H9 (cell line): ENCODE results near the gene CX3CR1. TPM values are rescaled to one million over a fixed set of nuclear protein-coding genes. Genes with fewer than 3 reads are reported as not detected.

ENCODE experiments used
- DNase-seq: peaks from one replicate; pipeline ENCODE4 v3.0.0-alpha.2; 2017
- H2AFZ ChIP-seq: one replicate; pipeline ENCODE4 v1.6.1; 2013; ENCODE audit warnings: mild to moderate bottlenecking, low read length, control low read depth, moderate library complexity
- H2AK5ac ChIP-seq: 2 replicates; pipeline ENCODE4 v1.6.1; 2013; ENCODE audit warnings: low read length, control low read depth, mixed read lengths; ENCODE audit not compliant: insufficient read length
- H2BK120ac ChIP-seq: one replicate; pipeline ENCODE4 v1.6.1; 2013; ENCODE audit warnings: low read depth, mild to moderate bottlenecking, low read length, control low read depth, inconsistent platforms; ENCODE audit not compliant: poor library complexity, severe bottlenecking
- H2BK12ac ChIP-seq: 2 replicates; pipeline ENCODE4 v1.6.1; 2013; ENCODE audit warnings: low read length, control low read depth, mixed read lengths, low read depth; ENCODE audit not compliant: insufficient read length
- H2BK15ac ChIP-seq: 2 replicates; pipeline ENCODE4 v1.6.1; 2013; ENCODE audit warnings: low read depth, low read length, control low read depth
- H2BK20ac ChIP-seq: one replicate; pipeline ENCODE4 v1.6.1; 2013; ENCODE audit warnings: low read depth, mild to moderate bottlenecking, low read length, control low read depth, inconsistent platforms; ENCODE audit not compliant: poor library complexity, severe bottlenecking
- H2BK5ac ChIP-seq: 2 replicates; pipeline ENCODE4 v1.6.1; 2013; ENCODE audit warnings: low read length, control low read depth, mixed read lengths; ENCODE audit not compliant: insufficient read length
- H3K14ac ChIP-seq: 2 replicates; pipeline ENCODE4 v1.6.1; 2013; ENCODE audit warnings: low read length, control low read depth; ENCODE audit not compliant: insufficient read depth
- H3K18ac ChIP-seq: 2 replicates; pipeline ENCODE4 v1.6.1; 2013; ENCODE audit warnings: low read depth, mild to moderate bottlenecking, mixed read lengths, low read length, control low read depth; ENCODE audit not compliant: insufficient read length
- H3K23ac ChIP-seq: 2 replicates; pipeline ENCODE4 v1.6.1; 2013; ENCODE audit warnings: low read length, control low read depth, mixed read lengths, low read depth; ENCODE audit not compliant: insufficient read length
- H3K23me2 ChIP-seq: 2 replicates; pipeline ENCODE4 v1.6.1; 2013; ENCODE audit warnings: low read depth, mild to moderate bottlenecking, mixed read lengths, low read length, control low read depth; ENCODE audit not compliant: insufficient read length, poor library complexity, severe bottlenecking
- H3K27ac ChIP-seq: 2 replicates; pipeline ENCODE4 v1.5.1; 2013; ENCODE audit warnings: low read length, control low read depth, mixed read lengths, low read depth; ENCODE audit not compliant: insufficient read length
- H3K27me3 ChIP-seq: 2 replicates; pipeline ENCODE4 v1.6.1; 2013; ENCODE audit warnings: low read length, control low read depth, inconsistent platforms; ENCODE audit not compliant: insufficient read depth
- H3K4ac ChIP-seq: 2 replicates; pipeline ENCODE4 v1.6.1; 2013; ENCODE audit warnings: low read depth, mild to moderate bottlenecking, control low read depth, inconsistent platforms, low read length, moderate library complexity
- H3K4me1 ChIP-seq: 2 replicates; pipeline ENCODE4 v1.6.1; 2013; ENCODE audit warnings: low read length, control low read depth, inconsistent platforms; ENCODE audit not compliant: insufficient read depth
- H3K4me2 ChIP-seq: 2 replicates; pipeline ENCODE4 v1.6.1; 2013; ENCODE audit warnings: low read length, control low read depth, mixed read lengths; ENCODE audit not compliant: insufficient read length, insufficient read depth
- H3K56ac ChIP-seq: 2 replicates; pipeline ENCODE4 v1.6.1; 2013; ENCODE audit warnings: low read depth, mild to moderate bottlenecking, mixed read lengths, low read length, control low read depth; ENCODE audit not compliant: insufficient read length
- H3K79me1 ChIP-seq: 2 replicates; pipeline ENCODE4 v1.6.1; 2013; ENCODE audit warnings: low read depth, mild to moderate bottlenecking, moderate library complexity, low read length, control low read depth, inconsistent platforms; ENCODE audit not compliant: insufficient read depth, poor library complexity, severe bottlenecking
- H3K79me2 ChIP-seq: 2 replicates; pipeline ENCODE4 v1.6.1; 2013; ENCODE audit warnings: low read length, control low read depth, inconsistent platforms; ENCODE audit not compliant: insufficient read depth
- H3K9ac ChIP-seq: 2 replicates; pipeline ENCODE4 v1.6.1; 2013; ENCODE audit warnings: low read length, control low read depth, mixed read lengths; ENCODE audit not compliant: insufficient read length; ENCODE audit errors: extremely low read depth
- H3K9me3 ChIP-seq: one replicate; pipeline ENCODE4 v1.6.1; 2013; ENCODE audit warnings: low read depth, low read length, inconsistent platforms; ENCODE audit not compliant: control insufficient read depth
- H3T11ph ChIP-seq: one replicate; pipeline ENCODE4 v1.6.1; 2013; ENCODE audit warnings: mild to moderate bottlenecking, low read length, control low read depth, inconsistent platforms
- H4K20me1 ChIP-seq: one replicate; pipeline ENCODE4 v1.6.1; 2013; ENCODE audit not compliant: control insufficient read depth, insufficient read length, insufficient read depth
- H4K5ac ChIP-seq: 2 replicates; pipeline ENCODE4 v1.6.1; 2013; ENCODE audit warnings: low read depth, mild to moderate bottlenecking, mixed read lengths, low read length, control low read depth; ENCODE audit not compliant: insufficient read length
- H4K8ac ChIP-seq: replicated peaks from 2 replicates; pipeline ENCODE4 v1.6.1; 2013; ENCODE audit warnings: low read length, control low read depth, mixed read lengths, low read depth; ENCODE audit not compliant: insufficient read length
- H4K91ac ChIP-seq: 2 replicates; pipeline ENCODE4 v1.6.1; 2013; ENCODE audit warnings: low read depth, mild to moderate bottlenecking, moderate library complexity, mixed read lengths, low read length, control low read depth; ENCODE audit not compliant: insufficient read length
- H3K27ac Mint-ChIP-seq, 3 experiments: 2 replicates in 2 of 3; 3 replicates in 1 of 3; pipeline ENCODE4 v1.8.0; 2020 to 2021; ENCODE audit warnings: mixed read lengths in 3 of 3, mild to moderate bottlenecking in 1 of 3, moderate library complexity in 1 of 3
- H3K27me3 Mint-ChIP-seq: 2 replicates; pipeline ENCODE4 v1.8.0; 2021; ENCODE audit warnings: low read depth, mild to moderate bottlenecking, moderate library complexity, mixed read lengths
- H3K36me3 Mint-ChIP-seq, 3 experiments: 2 replicates in 2 of 3; 3 replicates in 1 of 3; pipeline ENCODE4 v1.8.0; 2020 to 2021; ENCODE audit warnings: low read depth in 3 of 3, mixed read lengths in 3 of 3; ENCODE audit not compliant: insufficient read depth in 1 of 3
- H3K4me1 Mint-ChIP-seq, 2 experiments: 2 replicates each; pipeline ENCODE4 v1.8.0; 2020; ENCODE audit warnings: mixed read lengths in 2 of 2
- H3K4me3 Mint-ChIP-seq, 2 experiments: 2 replicates in 1 of 2; 3 replicates in 1 of 2; pipeline ENCODE4 v1.8.0; 2020 to 2021; ENCODE audit warnings: mild to moderate bottlenecking in 2 of 2, mixed read lengths in 2 of 2, moderate library complexity in 1 of 2
- H3K9me3 Mint-ChIP-seq, 2 experiments: 2 replicates in 1 of 2; 3 replicates in 1 of 2; pipeline ENCODE4 v1.8.0; 2020; ENCODE audit warnings: mild to moderate bottlenecking in 2 of 2, mixed read lengths in 2 of 2, moderate library complexity in 1 of 2
- CTCF ChIP-seq: fragments of 200-600 bp; sonication (generic); conservative IDR thresholded peaks from 3 replicates; pipeline ENCODE4 v1.8.0; 2021; ENCODE audit warnings: antibody characterized with exemption, mild to moderate bottlenecking
- WGBS: extraction: QIAGEN DNeasy Blood & Tissue Kit; methylation state at CpG from one replicate; pipeline ENCODE4 v1.1.7; 2013; ENCODE audit warnings: missing lambda C conversion rate, low lambda C conversion rate, mixed read lengths; ENCODE audit not compliant: insufficient read length; ENCODE audit errors: extremely low coverage; 5-methylcytosine and 5-hydroxymethylcytosine counted together
- total RNA-seq: library from RNA; stranded (reverse); gene quantifications from 2 replicates; pipeline ENCODE4 v1.2.1, GENCODE V29; 2021

The CX3CR1 gene
- total RNA-seq, 1 experiment from 2014 or later: not detected

DNA sequence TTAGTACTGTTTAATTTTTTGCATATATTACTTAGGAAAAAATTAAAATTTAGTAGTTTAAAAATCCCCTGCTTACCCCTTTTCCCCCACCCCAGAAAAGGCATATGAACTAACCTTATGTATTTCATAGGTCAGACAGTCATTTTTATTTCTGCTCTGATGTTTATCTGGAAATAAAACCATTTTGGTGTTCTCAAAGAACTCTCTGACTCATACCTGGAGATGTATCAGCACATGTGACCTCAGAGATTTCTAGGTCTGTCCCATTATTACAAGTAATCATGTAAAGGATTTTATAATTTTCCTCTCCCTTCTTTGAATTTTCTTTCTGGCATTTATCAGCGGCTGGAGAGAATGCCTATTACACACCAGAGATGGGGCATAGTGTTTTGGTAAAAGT, 35.6 kb upstream of the CX3CR1 start:
- Histone ChIP-seq H4K8ac (no peak overlapping the region), H3K9me3 (no peaks in the 10 kb centered on the region), H3K79me2 (no peaks in the 10 kb centered on the region), H3K27ac (no peak overlapping the region), H2BK15ac (no peak overlapping the region), H3K4ac (no peak overlapping the region), H2BK5ac (no peak overlapping the region), H3K79me1 (no peaks in the 10 kb centered on the region), H4K20me1 (no peaks in the 10 kb centered on the region), H3K23me2 (no peaks in the 10 kb centered on the region), H3K9ac (no peak overlapping the region), H3K27me3 (no peaks in the 10 kb centered on the region), H3K23ac (no peak overlapping the region), H2BK20ac (no peak overlapping the region), H3K18ac (no peak overlapping the region), H3K14ac (no peak overlapping the region), H3K4me2 (no peak overlapping the region), H3K56ac (no peak overlapping the region), H2AFZ (no peak overlapping the region), H4K5ac (no peak overlapping the region), H2BK12ac (no peak overlapping the region), H3T11ph (no peak overlapping the region), H2BK120ac (no peak overlapping the region), H3K4me1 (no peaks in the 10 kb centered on the region), H4K91ac (no peak overlapping the region), H2AK5ac (no peak overlapping the region)
- no peak for DNase-seq
- H3K4me1 Mint-ChIP-seq: peaks cover 0 to 3% of the 10 kb centered on the region in 2 experiments; a peak in 2 of 4 replicates
- WGBS: no CpG with 5 or more reads among the region's 1 CpG
- no peak for TF ChIP-seq CTCF
- peaks cover 29 to 31% of the 10 kb centered on the region in 2 experiments for H3K9me3 Mint-ChIP-seq
- no peaks in the 10 kb centered on the region; the same call in 1 of the 2 replicates for H3K27me3 Mint-ChIP-seq
- peaks cover 3 to 11% (median 7%) of the 10 kb centered on the region in 3 experiments for H3K36me3 Mint-ChIP-seq
- H3K4me3 Mint-ChIP-seq: no peak overlapping the region
- H3K27ac Mint-ChIP-seq: no peak overlapping the region
